GM19351 (cell line): ENCODE data around the gene SCUBE3.

Experiments
- ATAC-seq: cut with Tn5 transposase; IDR thresholded peaks from one replicate; pipeline ENCODE4 v1.9.1; 2021; ENCODE audit warnings: mild to moderate bottlenecking, moderate library complexity; ENCODE audit not compliant: unreplicated experiment

Gene SCUBE3

DNA sequence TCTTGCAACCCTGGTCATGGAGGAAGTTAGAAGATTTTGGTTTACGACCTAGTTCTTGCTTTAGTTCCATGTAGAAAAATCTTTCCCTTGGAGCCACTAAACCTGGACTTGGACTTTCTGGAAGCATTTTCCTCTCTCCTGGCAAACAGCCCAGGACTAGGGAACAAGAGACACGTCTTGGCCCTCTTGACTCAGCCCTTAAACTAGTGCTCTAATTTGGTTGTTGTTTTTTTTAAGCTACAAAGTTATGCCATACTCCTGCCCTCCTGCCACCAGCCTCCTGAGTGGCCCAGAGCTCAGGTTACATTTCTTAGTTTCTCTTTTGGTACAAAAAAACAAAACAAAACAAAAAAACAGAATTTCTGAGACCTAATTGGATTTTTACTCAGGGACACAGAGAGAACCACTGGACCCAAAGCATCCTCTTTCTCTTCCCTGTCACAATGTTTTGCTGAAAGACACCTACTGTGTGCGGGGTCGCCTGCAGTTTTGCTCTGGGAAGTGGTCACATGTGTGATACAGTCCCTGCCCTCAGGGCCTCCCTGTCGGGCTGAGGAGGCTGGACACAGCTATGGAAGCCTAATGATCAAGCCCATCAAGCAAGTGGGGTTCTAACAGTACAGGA is 32.3 kb upstream of the SCUBE3 start:
- no peak for ATAC-seq

DNA sequence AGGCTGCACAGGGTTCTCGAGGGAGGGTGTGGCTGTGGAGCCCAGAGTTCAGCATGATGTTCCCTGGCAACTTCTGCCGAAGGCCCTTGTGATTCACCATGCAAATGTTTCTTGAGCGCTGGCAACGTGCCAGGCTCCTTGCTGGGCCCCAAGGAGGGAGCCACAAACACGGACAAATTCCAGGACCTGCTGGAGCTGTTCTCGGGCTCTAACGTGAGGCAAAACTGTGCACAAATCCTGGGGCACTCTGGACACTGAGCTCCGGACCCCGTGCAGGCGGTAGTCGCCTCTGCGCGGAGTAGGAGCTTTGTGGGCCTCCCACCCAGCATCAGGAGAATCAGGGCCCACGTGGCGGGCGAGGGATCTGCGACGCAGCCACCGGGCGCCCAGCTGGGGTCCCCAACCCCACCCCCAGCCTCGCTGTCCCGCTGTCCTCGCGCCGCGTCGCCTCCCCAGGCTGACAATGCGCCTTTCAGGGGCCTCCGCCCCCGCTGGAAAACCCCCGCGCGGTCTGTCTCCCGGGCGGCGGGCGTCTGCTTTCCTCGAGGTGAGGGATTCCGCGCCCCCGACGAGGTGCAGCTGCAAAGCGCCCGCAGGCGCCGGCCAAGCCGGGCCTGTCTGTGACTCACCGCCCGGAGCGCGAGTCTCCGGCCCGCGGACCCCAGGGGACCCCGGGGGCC is 31.7 kb upstream of the SCUBE3 start:
- no peak for ATAC-seq

DNA sequence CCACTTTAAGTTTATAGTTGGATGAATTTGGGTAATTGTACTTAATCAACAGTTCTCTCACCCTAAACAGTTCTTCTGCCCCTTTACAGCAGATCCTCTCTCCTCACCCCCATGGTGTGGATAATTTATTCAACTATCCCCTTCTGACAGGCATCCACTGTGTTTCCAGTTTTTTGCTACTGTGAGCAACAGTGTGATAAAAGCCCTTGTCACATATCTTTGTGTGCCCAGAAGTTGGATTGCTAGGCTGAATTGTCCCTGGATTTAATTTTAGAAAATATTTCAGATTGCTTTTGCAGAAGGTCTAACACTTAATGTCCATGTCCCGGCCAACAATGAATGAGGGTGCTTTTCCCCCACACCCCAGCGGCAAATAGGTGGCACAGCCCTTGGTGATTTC is 30.5 kb upstream of the SCUBE3 start:
- no peak for ATAC-seq

- ATAC-seq: no peak
Observed at GRCh38 chr6:35183935-35184334, 29.8 kb upstream of the SCUBE3 start.

GRCh38 chr6:35184580-35185301 is 29.0 kb upstream of the SCUBE3 start:
- ATAC-seq: no peak

GRCh38 chr6:35185302-35185681 is 28.5 kb upstream of the SCUBE3 start:
- no peak for ATAC-seq

GRCh38 chr6:35185971-35186370 is 27.8 kb upstream of the SCUBE3 start:
- no peak for ATAC-seq

DNA sequence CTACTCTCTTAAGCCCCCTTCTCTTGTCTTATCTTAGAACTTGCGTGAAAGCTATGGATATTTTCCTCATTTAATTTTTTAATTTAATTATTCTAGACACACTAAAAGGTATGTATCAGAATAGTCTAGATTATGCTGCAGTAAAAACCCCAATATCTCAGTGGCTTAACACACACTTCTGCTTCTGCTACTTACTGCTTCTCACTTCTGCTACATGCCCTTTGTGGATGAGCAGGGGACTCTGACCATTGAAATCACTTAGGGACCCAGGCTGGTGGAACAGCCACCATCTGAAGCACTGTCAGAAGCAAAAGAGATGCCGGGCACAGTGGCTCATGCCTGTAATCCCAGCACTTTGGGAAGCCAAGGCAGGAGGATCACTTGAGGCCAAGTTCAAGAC is 27.2 kb upstream of the SCUBE3 start:
- ATAC-seq: no peak

GRCh38 chr6:35188886-35189285 is 24.9 kb upstream of the SCUBE3 start:
- no peak for ATAC-seq

GRCh38 chr6:35190306-35190705 is 23.4 kb upstream of the SCUBE3 start:
- no peak for ATAC-seq

GRCh38 chr6:35191889-35192288 is 21.9 kb upstream of the SCUBE3 start:
- no peak for ATAC-seq

DNA sequence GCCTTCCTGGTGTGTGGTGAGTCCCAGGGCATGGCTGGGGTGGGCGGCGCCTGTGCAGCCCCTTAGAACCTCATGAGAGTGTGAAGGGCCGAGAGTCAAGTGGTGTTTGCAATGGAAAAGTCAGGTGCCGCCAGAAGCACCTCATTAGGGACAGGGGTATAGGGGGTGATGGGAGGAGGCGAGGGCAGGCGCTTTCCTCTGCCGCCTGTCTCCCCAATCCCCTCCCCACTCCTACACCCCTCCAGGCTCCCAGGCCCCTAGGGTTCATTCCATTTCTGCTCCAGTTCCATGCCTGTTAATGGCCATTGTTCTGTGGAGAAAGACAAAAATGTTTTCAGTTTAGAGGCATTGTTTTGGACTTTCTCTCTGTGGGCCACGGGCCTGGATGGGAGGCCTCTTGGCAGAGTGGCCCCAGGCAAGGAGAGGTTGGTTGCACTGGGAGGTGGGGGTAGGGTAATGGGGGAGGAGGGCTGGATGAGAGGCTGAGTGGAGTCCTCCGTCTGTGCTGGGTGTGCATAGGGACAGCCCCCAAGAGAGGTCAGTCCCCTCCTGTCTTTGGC is 21.4 kb upstream of the SCUBE3 start:
- no peak for ATAC-seq

DNA sequence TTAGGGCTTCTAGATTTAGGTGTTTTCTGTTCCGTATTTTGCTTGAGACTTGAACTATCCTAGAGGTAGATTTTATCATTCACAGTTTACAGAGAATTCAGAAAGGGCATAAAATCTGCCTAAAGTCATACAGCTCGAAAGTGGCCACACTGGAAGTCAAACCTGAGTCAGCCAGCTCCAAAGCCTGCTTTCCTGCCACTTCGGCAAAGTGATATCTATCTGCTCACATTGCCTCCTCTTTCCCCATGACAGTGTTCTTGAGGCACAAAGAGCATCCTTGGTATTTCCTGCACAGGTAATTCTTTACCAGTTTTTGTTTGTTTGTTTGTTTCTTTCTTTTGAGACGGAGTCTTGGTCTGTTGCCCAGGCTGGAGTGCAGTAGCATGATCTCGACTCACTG is 19.4 kb upstream of the SCUBE3 start:
- ATAC-seq: no peak

GRCh38 chr6:35195120-35195780 is 18.5 kb upstream of the SCUBE3 start:
- ATAC-seq: no peak

DNA sequence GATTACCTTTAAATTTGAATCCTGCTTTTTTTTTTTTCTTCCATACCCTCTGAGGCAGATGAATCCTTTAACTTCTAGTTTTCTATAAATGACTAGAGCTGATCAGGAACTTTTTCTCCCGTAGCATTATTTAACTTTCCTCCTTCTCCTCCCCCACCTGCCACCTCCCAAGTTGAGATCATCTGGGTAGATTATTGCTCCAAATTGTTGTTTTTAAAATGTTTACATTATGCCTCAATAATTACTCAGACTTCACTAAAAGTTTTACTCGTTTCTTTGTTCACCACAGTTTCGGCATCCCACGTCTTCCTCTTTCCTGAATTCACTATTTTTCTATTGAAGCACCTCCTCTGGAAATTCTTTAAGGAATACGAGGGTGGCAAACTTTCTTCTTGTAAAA is 16.6 kb upstream of the SCUBE3 start:
- no peak for ATAC-seq

DNA sequence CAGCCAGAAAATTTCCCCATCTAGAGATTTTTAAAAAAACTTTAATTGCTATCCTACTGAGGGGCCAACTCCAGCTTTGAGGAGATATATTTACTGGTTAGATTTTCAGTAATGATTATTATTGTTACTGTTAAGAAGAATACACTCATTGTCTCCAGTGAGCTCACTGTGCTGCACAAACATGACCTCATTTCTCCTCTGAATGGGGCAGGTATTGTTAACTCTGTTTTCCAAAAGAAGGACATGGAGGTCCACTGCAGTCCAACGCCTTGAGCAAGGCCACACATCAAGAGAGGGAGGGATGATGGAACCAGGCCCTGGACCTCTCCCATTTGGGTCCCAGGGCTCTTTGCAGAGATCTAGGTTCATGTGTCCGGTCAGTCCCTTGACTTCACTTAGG is 13.9 kb upstream of the SCUBE3 start:
- ATAC-seq: no peak

DNA sequence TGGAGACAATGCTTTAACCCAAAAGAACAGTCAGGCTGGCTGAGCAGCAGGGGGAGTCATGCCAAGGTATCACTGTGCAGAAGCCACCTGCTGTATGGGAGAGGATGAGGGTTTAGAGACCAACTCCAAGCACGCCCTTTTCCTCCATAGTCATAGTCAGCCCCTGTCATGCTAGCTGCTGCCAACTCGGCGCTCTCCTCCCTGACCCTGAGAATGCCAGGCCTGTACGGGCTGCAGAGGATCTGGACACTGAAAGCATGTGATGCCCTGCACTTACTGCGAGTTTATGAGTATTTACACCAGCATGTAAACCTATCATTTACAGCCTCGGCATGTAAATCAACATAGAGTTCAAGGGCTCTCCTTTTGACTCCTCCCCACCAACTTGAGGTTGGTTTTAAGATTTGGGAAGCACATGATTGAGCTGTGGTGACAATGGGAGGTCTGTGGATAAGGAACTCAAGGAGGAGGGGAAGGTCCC is 11.7 kb upstream of the SCUBE3 start:
- no peak for ATAC-seq

DNA sequence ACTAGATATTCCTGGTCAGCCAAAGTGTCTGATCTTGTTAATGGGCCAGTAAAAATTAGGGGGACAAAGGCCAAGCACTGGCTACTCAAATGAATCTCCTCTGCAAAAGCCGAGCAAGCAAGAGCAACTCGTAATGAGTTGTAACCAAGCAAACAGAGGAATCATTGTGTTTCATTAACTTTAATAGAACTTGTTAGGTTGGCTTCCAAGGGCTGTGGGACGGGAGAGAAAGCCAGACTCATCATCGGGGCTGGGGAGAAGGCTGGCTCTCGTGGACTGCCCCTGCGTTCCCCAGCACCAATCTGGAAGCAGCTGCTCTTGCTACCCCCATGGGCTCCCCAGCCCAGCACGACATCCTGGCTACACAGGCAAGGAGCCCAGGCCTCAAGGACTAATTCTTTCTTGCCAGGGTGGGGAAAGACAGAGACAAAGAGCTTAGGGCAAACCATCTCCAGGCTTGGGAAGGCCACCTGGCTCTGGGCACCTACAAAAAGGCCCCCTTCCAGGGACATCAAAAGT is 10.5 kb upstream of the SCUBE3 start:
- no peak for ATAC-seq

- no peak for ATAC-seq
Observed at GRCh38 chr6:35203680-35204079, 10.1 kb upstream of the SCUBE3 start.

- ATAC-seq: no peak
Observed at GRCh38 chr6:35206346-35206745, 7.4 kb upstream of the SCUBE3 start.

- no peak for ATAC-seq
Observed at GRCh38 chr6:35208419-35208818, 5.3 kb upstream of the SCUBE3 start.
